ENCODE measurements around the gene HUS1B. TPM values are rescaled to one million over a fixed set of nuclear protein-coding genes. Genes with fewer than 3 reads are reported as not detected.

Gene HUS1B
- total RNA-seq, 4 donors from 2014 or later, result 0.83 to 1.7 (median 1.2) TPM; not detected in 1

DNA sequence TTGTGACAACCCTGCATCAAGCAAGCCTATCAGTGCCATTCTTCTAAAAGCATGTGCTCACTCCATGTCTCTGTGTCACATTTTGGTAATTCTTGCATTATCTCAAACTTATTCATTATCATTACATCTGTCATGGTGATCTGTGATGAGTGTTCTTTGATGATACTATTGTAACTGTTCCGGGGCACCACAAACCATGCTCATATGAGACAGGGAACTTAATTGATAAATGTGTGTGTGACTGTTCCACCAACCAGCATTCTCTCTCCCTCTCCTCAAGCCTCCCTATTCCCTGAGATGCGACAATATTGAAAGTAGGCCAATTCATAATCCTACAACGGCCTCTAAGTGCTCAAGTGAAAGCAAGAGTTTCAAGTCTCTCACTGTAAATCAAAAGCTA lies 4.0 kb downstream of the HUS1B start:
- H3K36me3 ChIP-seq, result peaks cover 7 to 13% (median 9%) of the 10 kb centered on the region in 4 donors
- H3K27ac ChIP-seq (replicated peaks in 1 of 4), result no peak overlapping the region
- WGBS, result 96% methylated on average over 3 of the region's 3 CpGs
- no peaks in the 10 kb centered on the region for H3K27me3 ChIP-seq
- DNase-seq (ENCODE audit: extremely low spot score), result no peak
- peaks cover 0 to 10% (median 5%) of the 10 kb centered on the region in 4 donors for H3K9me3 ChIP-seq
- peaks cover 4 to 21% (median 7%) of the 10 kb centered on the region in 4 donors for H3K4me1 ChIP-seq
- intact Hi-C loops (cut with DNase I), result no loop called here
- TF ChIP-seq POLR2AphosphoS5 (IDR thresholded peaks at IDR 0.05), result no peak
- TF ChIP-seq, protein P1, sequence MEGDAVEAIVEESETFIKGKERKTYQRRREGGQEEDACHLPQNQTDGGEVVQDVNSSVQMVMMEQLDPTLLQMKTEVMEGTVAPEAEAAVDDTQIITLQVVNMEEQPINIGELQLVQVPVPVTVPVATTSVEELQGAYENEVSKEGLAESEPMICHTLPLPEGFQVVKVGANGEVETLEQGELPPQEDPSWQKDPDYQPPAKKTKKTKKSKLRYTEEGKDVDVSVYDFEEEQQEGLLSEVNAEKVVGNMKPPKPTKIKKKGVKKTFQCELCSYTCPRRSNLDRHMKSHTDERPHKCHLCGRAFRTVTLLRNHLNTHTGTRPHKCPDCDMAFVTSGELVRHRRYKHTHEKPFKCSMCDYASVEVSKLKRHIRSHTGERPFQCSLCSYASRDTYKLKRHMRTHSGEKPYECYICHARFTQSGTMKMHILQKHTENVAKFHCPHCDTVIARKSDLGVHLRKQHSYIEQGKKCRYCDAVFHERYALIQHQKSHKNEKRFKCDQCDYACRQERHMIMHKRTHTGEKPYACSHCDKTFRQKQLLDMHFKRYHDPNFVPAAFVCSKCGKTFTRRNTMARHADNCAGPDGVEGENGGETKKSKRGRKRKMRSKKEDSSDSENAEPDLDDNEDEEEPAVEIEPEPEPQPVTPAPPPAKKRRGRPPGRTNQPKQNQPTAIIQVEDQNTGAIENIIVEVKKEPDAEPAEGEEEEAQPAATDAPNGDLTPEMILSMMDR (IDR thresholded peaks at IDR 0.05), result no peak
- no peak for TF ChIP-seq POLR2A (IDR thresholded peaks at IDR 0.05; ENCODE audit: low read depth)
- TF ChIP-seq EP300 (IDR thresholded peaks at IDR 0.05), result no peak
- H3K4me3 ChIP-seq, result no peak overlapping the region

DNA sequence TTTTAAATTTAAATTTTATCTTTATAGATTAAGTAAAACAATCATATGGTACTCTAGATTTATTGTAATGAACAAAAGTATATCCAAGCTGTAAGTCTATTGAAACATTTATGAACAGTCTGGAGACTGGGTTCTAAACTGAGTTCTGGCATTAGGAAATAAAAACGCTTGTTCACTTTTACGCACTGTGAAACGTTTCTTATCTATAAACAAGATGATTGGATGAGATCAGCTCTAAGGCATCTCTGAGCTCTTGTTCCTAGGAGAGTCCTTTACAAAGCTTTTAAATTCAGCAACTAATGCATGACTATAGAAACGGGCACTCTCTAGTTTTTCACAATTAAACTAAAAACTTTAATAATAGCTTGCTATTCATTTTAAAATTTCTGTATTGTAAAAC lies 6.8 kb downstream of the HUS1B start:
- no peaks in the 10 kb centered on the region for H3K27me3 ChIP-seq
- intact Hi-C loops (cut with DNase I), result no loop called here
- H3K9me3 ChIP-seq, result peaks cover 0 to 10% (median 5%) of the 10 kb centered on the region in 4 donors
- peaks cover 0 to 18% (median 2%) of the 10 kb centered on the region in 4 donors for H3K4me1 ChIP-seq
- no peaks in the 10 kb centered on the region for H3K36me3 ChIP-seq
- no peak overlapping the region for H3K4me3 ChIP-seq
- WGBS, result 66% methylated on average over 4 of the region's 4 CpGs
- DNase-seq (ENCODE audit: extremely low spot score), result no peak
- TF ChIP-seq, protein P1 (IDR thresholded peaks at IDR 0.05), result no peak
- TF ChIP-seq POLR2A (IDR thresholded peaks at IDR 0.05; ENCODE audit: low read depth) (no peak), EP300 (IDR thresholded peaks at IDR 0.05) (no peak), POLR2AphosphoS5 (IDR thresholded peaks at IDR 0.05) (no peak)
- no peak overlapping the region for H3K27ac ChIP-seq (replicated peaks in 1 of 4)

DNA sequence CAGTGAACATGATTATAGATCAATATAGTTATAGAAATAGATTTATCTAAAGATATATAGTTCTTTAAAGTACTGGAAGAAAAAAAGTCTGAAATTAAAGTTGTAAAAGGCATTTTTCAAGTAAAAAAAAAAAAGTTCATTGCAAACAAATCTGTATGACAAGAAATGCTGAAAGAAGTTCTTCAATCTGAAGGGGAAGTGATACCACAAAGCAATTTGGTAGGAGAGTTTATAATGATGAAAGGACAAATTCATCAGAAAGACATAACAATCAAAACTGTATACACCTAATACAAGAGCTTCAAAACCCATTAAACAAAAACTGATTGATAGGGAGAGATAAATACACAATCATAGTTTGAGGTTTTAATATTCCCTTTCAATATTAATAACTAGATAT lies 14.1 kb downstream of the HUS1B start:
- no peak for DNase-seq (ENCODE audit: extremely low spot score)
- Histone ChIP-seq H3K4me1 (peaks cover 0 to 5% (median 2%) of the 10 kb centered on the region in 4 donors), H3K27me3 (no peaks in the 10 kb centered on the region), H3K36me3 (no peaks in the 10 kb centered on the region), H3K4me3 (no peak overlapping the region), H3K9me3 (no peaks in the 10 kb centered on the region), H3K27ac (replicated peaks in 1 of 4) (no peak overlapping the region)
- intact Hi-C loops (cut with DNase I), result no loop called here
- TF ChIP-seq EP300 (IDR thresholded peaks at IDR 0.05), result no peak
- TF ChIP-seq, protein P1 (IDR thresholded peaks at IDR 0.05), result no peak
- no peak for TF ChIP-seq POLR2A (IDR thresholded peaks at IDR 0.05; ENCODE audit: low read depth)
- no peak for TF ChIP-seq POLR2AphosphoS5 (IDR thresholded peaks at IDR 0.05)

DNA sequence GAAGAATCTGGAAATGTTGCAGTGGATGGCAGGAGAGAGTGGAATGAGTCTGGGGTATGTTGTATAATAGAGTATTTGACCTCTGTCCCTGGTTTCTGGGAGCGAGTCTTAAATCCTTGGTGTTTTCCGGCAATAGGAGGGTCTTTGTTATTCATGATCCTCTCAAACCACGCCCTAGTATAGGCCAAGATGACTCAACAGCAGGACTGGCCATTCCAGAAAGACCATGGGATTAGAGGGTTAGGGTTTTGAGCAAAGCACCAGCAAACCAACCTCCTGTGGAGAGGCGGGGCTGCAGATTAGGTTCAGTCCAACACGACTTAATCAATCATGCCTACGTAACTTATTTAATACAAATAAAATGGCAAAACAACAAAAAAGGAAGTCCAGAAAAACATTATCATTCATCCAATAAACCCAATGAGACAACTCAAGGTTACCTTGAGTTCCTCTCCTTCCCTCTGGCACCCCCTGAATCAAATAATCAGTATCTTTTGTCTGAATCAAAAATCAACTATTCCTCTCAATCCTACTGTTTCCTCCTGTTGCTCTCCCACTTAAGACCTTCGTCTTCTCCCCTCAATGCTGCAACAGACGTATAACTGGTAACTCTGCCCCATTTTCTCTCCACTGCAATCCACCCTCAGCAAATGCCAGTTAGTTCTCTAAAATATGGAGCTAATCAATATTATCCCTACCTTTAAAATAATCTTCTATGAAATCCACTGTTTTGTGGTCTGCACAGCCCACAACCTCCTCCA lies 15.5 kb downstream of the HUS1B start:
- WGBS, result 98% methylated on average over 8 of the region's 8 CpGs
- peaks cover 0 to 4% (median 0%) of the 10 kb centered on the region in 4 donors for H3K4me1 ChIP-seq
- intact Hi-C loops (cut with DNase I), result no loop called here

More for the DNA sequence above, 15.5 kb downstream of the HUS1B start:
- Histone ChIP-seq H3K27me3 (no peaks in the 10 kb centered on the region), H3K4me3 (no peak overlapping the region), H3K9me3 (no peaks in the 10 kb centered on the region), H3K27ac (replicated peaks in 1 of 4) (no peak overlapping the region), H3K36me3 (peaks cover 0 to 13% (median 6%) of the 10 kb centered on the region in 4 donors)
- no peak for DNase-seq (ENCODE audit: extremely low spot score)
- TF ChIP-seq, protein P1 (IDR thresholded peaks at IDR 0.05), result no peak
- TF ChIP-seq POLR2AphosphoS5 (IDR thresholded peaks at IDR 0.05) (no peak), EP300 (IDR thresholded peaks at IDR 0.05) (no peak), POLR2A (IDR thresholded peaks at IDR 0.05; ENCODE audit: low read depth) (no peak)

Measured in esophagus muscularis mucosa (tissue), 4 donors.